MCF 10A (cell line): Measurements from ENCODE around the gene RNF41. TPM values are rescaled to one million over a fixed set of nuclear protein-coding genes. Genes with fewer than 3 reads are reported as not detected.

Experiments
- BruUV-seq: library from RNA; stranded (reverse); fragments of 400-500 nt; replicated peaks from 2 replicates; lab custom pipeline; 2021; lab: Mats Ljungman, UMichigan
- CTCF ChIA-PET: fragments of 300-600 bp; sonication (Branson Sonifier 250); formaldehyde crosslinking; extraction: SDS; loops from one replicate; lab custom pipeline; 2021; ENCODE audit warnings: antibody characterized with exemption, inconsistent platforms; lab: Yijun Ruan, JAX
- POLR2A ChIA-PET: fragments of 300-600, 350-650 bp; sonication (Branson Sonifier 250); formaldehyde crosslinking; extraction: SDS; loops from one replicate; lab custom pipeline; 2020; ENCODE audit warnings: antibody characterized with exemption, inconsistent platforms; lab: Yijun Ruan, JAX
- DNase-seq: peaks from one replicate; pipeline ENCODE4 v3.0.0-alpha.2; 2018; ENCODE audit not compliant: unreplicated experiment
- H3K27ac Mint-ChIP-seq: one replicate; pipeline ENCODE4 v1.8.0; 2022; ENCODE audit warnings: mild to moderate bottlenecking, low read depth, mixed read lengths; ENCODE audit not compliant: unreplicated experiment
- H3K27me3 Mint-ChIP-seq: one replicate; pipeline ENCODE4 v1.8.0; 2022; ENCODE audit warnings: mixed read lengths; ENCODE audit not compliant: insufficient read depth, unreplicated experiment
- H3K36me3 Mint-ChIP-seq: one replicate; pipeline ENCODE4 v1.8.0; 2022; ENCODE audit warnings: mild to moderate bottlenecking, moderate library complexity, mixed read lengths; ENCODE audit not compliant: insufficient read depth, unreplicated experiment
- H3K4me1 Mint-ChIP-seq: one replicate; pipeline ENCODE4 v1.8.0; 2022; ENCODE audit warnings: mixed read lengths; ENCODE audit not compliant: insufficient read depth, unreplicated experiment
- H3K4me3 Mint-ChIP-seq: one replicate; pipeline ENCODE4 v1.8.0; 2022; ENCODE audit warnings: mild to moderate bottlenecking, moderate library complexity, mixed read lengths; ENCODE audit not compliant: unreplicated experiment
- H3K9me3 Mint-ChIP-seq: one replicate; pipeline ENCODE4 v1.8.0; 2022; ENCODE audit warnings: mixed read lengths; ENCODE audit not compliant: unreplicated experiment
- intact Hi-C: fragments of 100-400 bp; cut with micrococcal nuclease; formaldehyde crosslinking; loops from 2 replicates; pipeline ENCODE4 v1.14.1; 2022
- total RNA-seq: library from RNA; stranded (reverse); gene quantifications from 2 replicates; pipeline ENCODE4 v1.2.3, GENCODE V29; 2022
- TF ChIP-seq, protein P1 (sequence below): fragments of 200-600 bp; IDR thresholded peaks from one replicate; pipeline ENCODE4 v1.8.0; 2022; ENCODE audit warnings: antibody characterized with exemption, mild to moderate bottlenecking; ENCODE audit not compliant: unreplicated experiment

RNF41 gene
- total RNA-seq, 1 experiment from 2014 or later = 108 TPM

- BruUV-seq = no TSS peak
- Mint-ChIP-seq H3K9me3 (no peaks in the 10 kb centered on the region), H3K27me3 (no peaks in the 10 kb centered on the region), H3K4me1 (peaks cover 5% of the 10 kb centered on the region), H3K27ac (no peak overlapping the region), H3K36me3 (peaks cover 21% of the 10 kb centered on the region), H3K4me3 (no peak overlapping the region)
- POLR2A ChIA-PET = interaction anchor here (1.8 to 2.3 kb wide), 2 partner anchors 9 to 42 kb away, joined by 6 to 10 read pairs; partner anchors contain the start of genes RNF41 and SMARCC2
- no peak for DNase-seq
- intact Hi-C loops = no loop called here
- CTCF ChIA-PET = interaction anchor here (0.6 to 1.2 kb wide), 7 partner anchors 9 to 42 kb away, joined by 3 to 7 read pairs (median 3); partner anchors contain the start of gene SMARCC2
- TF ChIP-seq, protein P1, sequence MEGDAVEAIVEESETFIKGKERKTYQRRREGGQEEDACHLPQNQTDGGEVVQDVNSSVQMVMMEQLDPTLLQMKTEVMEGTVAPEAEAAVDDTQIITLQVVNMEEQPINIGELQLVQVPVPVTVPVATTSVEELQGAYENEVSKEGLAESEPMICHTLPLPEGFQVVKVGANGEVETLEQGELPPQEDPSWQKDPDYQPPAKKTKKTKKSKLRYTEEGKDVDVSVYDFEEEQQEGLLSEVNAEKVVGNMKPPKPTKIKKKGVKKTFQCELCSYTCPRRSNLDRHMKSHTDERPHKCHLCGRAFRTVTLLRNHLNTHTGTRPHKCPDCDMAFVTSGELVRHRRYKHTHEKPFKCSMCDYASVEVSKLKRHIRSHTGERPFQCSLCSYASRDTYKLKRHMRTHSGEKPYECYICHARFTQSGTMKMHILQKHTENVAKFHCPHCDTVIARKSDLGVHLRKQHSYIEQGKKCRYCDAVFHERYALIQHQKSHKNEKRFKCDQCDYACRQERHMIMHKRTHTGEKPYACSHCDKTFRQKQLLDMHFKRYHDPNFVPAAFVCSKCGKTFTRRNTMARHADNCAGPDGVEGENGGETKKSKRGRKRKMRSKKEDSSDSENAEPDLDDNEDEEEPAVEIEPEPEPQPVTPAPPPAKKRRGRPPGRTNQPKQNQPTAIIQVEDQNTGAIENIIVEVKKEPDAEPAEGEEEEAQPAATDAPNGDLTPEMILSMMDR = no peak
These were observed 9.5 kb upstream of the RNF41 start for GRCh38 chr12:56231184-56231582.

- no peak overlapping the region for H3K4me3 Mint-ChIP-seq
- TF ChIP-seq, protein P1 = no peak
- CTCF ChIA-PET = interaction anchor here (0.7 to 1.2 kb wide), 5 partner anchors 9 to 41 kb away, joined by 3 to 7 read pairs (median 3); partner anchors contain the start of gene SMARCC2
These were observed 8.9 kb upstream of the RNF41 start for GRCh38 chr12:56230432-56231183.

GRCh38 chr12:56229916-56230431 lies 8.3 kb upstream of the RNF41 start, which contains the start of gene SLC39A5:
Gene SLC39A5 (plus strand): TSS chr12:56230051. CDS start chr12:56231275, 1,224 bp downstream.
- Mint-ChIP-seq H3K4me3 (no peak within 1 kb of the TSS), H3K36me3 (peaks cover 17% of the 10 kb centered on the region), H3K27me3 (no peaks in the 10 kb centered on the region), H3K4me1 (peaks cover 12% of the 10 kb centered on the region), H3K27ac (no peak within 1 kb of the TSS), H3K9me3 (no peaks in the 10 kb centered on the region)
- intact Hi-C loops = loop anchor here (10.0 kb wide), 1 partner anchor 495 kb away; no protein-coding TSS in a partner anchor
- no TSS peak for BruUV-seq
- POLR2A ChIA-PET = interaction anchor here (1.8 to 2.3 kb wide), 2 partner anchors 8 to 41 kb away, joined by 6 to 10 read pairs; partner anchors contain the start of genes RNF41 and SMARCC2
- no peak for DNase-seq
- CTCF ChIA-PET = no interaction called here
- TF ChIP-seq, protein P1 = no peak

More at GRCh38 chr12:56230432-56231183, 8.9 kb upstream of the RNF41 start:
- BruUV-seq = no TSS peak
- POLR2A ChIA-PET = interaction anchor here (1.8 to 2.3 kb wide), 2 partner anchors 9 to 41 kb away, joined by 6 to 10 read pairs; partner anchors contain the start of genes RNF41 and SMARCC2
- Mint-ChIP-seq H3K36me3 (peaks cover 24% of the 10 kb centered on the region), H3K4me1 (peaks cover 6% of the 10 kb centered on the region), H3K9me3 (no peaks in the 10 kb centered on the region), H3K27ac (no peak overlapping the region), H3K27me3 (no peaks in the 10 kb centered on the region)
- intact Hi-C loops = no loop called here
- DNase-seq = no peak

DNA sequence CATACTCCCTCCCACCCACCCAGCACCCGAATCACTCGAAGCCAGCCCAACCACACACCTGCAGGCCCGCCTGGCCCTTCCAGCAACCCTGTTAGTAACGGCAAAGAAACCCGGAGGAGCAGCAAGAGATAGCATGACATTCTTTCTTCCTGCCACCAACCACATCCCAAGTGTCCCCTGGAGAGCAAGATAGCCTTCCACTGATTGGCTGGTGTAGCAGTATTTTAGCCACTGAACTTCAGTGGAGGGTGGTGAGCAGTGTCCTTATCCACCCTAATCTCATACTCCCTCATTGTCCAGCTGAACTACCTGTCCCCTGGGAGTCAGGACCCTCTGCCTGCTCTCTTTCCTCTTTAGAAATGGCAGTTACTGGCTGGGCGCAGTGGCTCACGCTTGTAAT lies 7.4 kb upstream of the RNF41 start:
- no peak for DNase-seq
- intact Hi-C loops = loop anchor here (10.0 kb wide), 1 partner anchor 494 kb away; no protein-coding TSS in a partner anchor
- Mint-ChIP-seq H3K4me3 (no peak overlapping the region), H3K27me3 (no peaks in the 10 kb centered on the region), H3K36me3 (peaks cover 16% of the 10 kb centered on the region), H3K27ac (no peak overlapping the region), H3K4me1 (peaks cover 14% of the 10 kb centered on the region), H3K9me3 (no peaks in the 10 kb centered on the region)
- POLR2A ChIA-PET = no interaction called here
- BruUV-seq = no TSS peak
- CTCF ChIA-PET = no interaction called here
- TF ChIP-seq, protein P1 = no peak
